ENCODE measurements around the gene IL11RA. TPM values are rescaled to one million over a fixed set of nuclear protein-coding genes. Genes with fewer than 3 reads are reported as not detected.

The IL11RA gene
- total RNA-seq, 1 donor from 2014 or later, result 112 TPM

GRCh38 chr9:34688329-34689115, 36.5 kb downstream of the IL11RA start:
- H3K27me3 Mint-ChIP-seq (ENCODE audit: low read depth), result no peaks in the 10 kb centered on the region
- no peak for DNase-seq (ENCODE audit: low spot score in 2 of 2, unreplicated experiment in 2 of 2)

GRCh38 chr9:34689116-34689470, 37.1 kb downstream of the IL11RA start:
- H3K27ac Mint-ChIP-seq, result no peak overlapping the region
- no peak for DNase-seq (ENCODE audit: low spot score in 2 of 2, unreplicated experiment in 2 of 2)
- no peaks in the 10 kb centered on the region for H3K27me3 Mint-ChIP-seq (ENCODE audit: low read depth)
- H3K4me3 Mint-ChIP-seq, result no peak overlapping the region
- H3K4me1 Mint-ChIP-seq, result no peaks in the 10 kb centered on the region
- peaks cover 10% of the 10 kb centered on the region for H3K9me3 Mint-ChIP-seq
- TF ChIP-seq CTCF (IDR thresholded peaks at IDR 0.05; ENCODE audit: unreplicated experiment), result no peak
- peaks cover 5% of the 10 kb centered on the region for H3K36me3 Mint-ChIP-seq

More at GRCh38 chr9:34688329-34689115, 36.5 kb downstream of the IL11RA start:
- H3K9me3 Mint-ChIP-seq, result peaks cover 6% of the 10 kb centered on the region
- H3K27ac Mint-ChIP-seq, result no peak overlapping the region
- H3K4me3 Mint-ChIP-seq, result no peak overlapping the region
- no peaks in the 10 kb centered on the region for H3K4me1 Mint-ChIP-seq
- no peak for TF ChIP-seq CTCF (IDR thresholded peaks at IDR 0.05; ENCODE audit: unreplicated experiment)
- H3K36me3 Mint-ChIP-seq, result peaks cover 5% of the 10 kb centered on the region

GRCh38 chr9:34689512-34689911, 37.5 kb downstream of the IL11RA start:
- Mint-ChIP-seq H3K27me3 (ENCODE audit: low read depth) (no peaks in the 10 kb centered on the region), H3K4me1 (no peaks in the 10 kb centered on the region), H3K36me3 (peaks cover 5% of the 10 kb centered on the region), H3K4me3 (no peak overlapping the region), H3K27ac (no peak overlapping the region), H3K9me3 (peaks cover 10% of the 10 kb centered on the region)
- no peak for TF ChIP-seq CTCF (IDR thresholded peaks at IDR 0.05; ENCODE audit: unreplicated experiment)
- DNase-seq (ENCODE audit: low spot score in 2 of 2, unreplicated experiment in 2 of 2), result no peak

- H3K36me3 Mint-ChIP-seq, result peaks cover 9% of the 10 kb centered on the region
- H3K4me3 Mint-ChIP-seq, result no peak within 1 kb of the TSS
- H3K27ac Mint-ChIP-seq, result no peak within 1 kb of the TSS
- TF ChIP-seq CTCF (IDR thresholded peaks at IDR 0.05; ENCODE audit: unreplicated experiment), result no peak
- H3K27me3 Mint-ChIP-seq (ENCODE audit: low read depth), result no peaks in the 10 kb centered on the region
- DNase-seq (ENCODE audit: low spot score in 2 of 2, unreplicated experiment in 2 of 2), result no peak
- H3K4me1 Mint-ChIP-seq, result no peaks in the 10 kb centered on the region
- peaks cover 15% of the 10 kb centered on the region for H3K9me3 Mint-ChIP-seq
Observed at GRCh38 chr9:34690983-34691935, 39.3 kb downstream of the IL11RA start, which contains the start of gene CCL19. Gene CCL19, minus strand, starts transcription at chr9:34691276. Its CDS starts 137 bp downstream, at chr9:34691139.

- Mint-ChIP-seq H3K27me3 (ENCODE audit: low read depth) (peaks cover 3% of the 10 kb centered on the region), H3K27ac (no peak overlapping the region), H3K36me3 (peaks cover 9% of the 10 kb centered on the region), H3K4me1 (no peaks in the 10 kb centered on the region), H3K9me3 (peaks cover 15% of the 10 kb centered on the region), H3K4me3 (no peak overlapping the region)
- DNase-seq (ENCODE audit: low spot score in 2 of 2, unreplicated experiment in 2 of 2), result no peak
- TF ChIP-seq CTCF (IDR thresholded peaks at IDR 0.05; ENCODE audit: unreplicated experiment), result no peak
Observed at GRCh38 chr9:34691936-34692315, 39.9 kb downstream of the IL11RA start.
